ENCODE results near the gene PTCHD1.

PTCHD1 gene

DNA sequence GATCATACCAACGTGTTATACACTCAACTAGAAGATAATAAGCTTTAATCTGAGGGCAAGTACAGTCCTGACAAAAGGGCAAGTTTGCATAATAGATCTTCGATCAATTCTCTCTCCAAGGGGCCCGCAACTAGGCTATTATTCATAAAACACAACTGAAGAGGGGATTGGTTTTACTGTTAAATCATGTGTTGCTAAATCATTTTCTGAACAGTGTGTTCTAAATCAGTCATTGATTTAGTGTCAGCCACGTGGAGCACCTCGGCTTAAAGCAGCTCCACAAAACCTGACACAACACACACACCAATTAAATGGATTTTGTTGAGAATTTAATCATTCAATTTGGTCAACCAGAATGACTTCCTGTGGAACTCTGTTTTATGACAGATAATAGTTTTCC is 61.6 kb downstream of the PTCHD1 start:
- no peak for DNase-seq (ENCODE audit: low read depth, low spot score)

DNA sequence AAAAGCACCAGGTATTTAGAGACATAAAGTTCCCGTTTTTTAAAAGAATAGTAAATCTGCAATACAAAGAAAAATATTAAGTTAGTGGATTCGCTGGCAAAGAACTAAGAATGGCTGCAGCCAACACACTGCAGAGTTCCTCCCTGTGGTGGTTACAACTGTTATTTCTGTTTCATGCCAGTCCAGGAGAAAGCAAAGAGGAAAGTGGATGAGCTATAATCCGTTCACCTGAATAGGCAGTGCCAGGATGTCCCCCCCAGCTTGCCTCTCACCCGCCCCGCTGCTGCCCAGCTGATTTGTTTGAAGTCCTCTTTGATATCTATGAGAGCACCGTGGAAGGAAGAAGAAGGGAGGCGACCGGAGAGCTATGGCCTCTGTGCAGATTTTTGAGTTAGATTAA is 63.9 kb downstream of the PTCHD1 start:
- no peak for DNase-seq (ENCODE audit: low read depth, low spot score)

- DNase-seq (ENCODE audit: low read depth, low spot score): no peak
These were observed 69.2 kb downstream of the PTCHD1 start for GRCh38 chrX:23403849-23404248.

DNA sequence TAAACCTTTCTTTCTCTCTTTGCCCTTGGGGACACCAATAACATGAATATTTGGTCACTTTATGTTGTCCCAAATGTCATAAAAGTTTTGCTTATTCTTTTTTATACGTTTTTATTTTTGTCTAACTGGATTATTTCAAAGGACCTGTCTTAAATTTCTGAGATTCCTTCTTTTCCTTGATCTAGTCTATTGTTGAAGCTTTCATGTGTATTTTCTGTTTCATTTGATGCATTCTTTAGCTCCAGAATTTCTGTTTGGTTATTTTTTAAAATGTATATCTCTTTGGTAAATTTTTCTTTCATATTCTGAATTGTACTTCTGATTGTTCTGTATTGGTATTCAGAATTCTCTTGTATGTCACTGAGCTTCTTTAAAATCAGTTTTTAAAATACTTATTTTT is 88.3 kb downstream of the PTCHD1 start:
- DNase-seq (ENCODE audit: low read depth, low spot score): no peak

DNA sequence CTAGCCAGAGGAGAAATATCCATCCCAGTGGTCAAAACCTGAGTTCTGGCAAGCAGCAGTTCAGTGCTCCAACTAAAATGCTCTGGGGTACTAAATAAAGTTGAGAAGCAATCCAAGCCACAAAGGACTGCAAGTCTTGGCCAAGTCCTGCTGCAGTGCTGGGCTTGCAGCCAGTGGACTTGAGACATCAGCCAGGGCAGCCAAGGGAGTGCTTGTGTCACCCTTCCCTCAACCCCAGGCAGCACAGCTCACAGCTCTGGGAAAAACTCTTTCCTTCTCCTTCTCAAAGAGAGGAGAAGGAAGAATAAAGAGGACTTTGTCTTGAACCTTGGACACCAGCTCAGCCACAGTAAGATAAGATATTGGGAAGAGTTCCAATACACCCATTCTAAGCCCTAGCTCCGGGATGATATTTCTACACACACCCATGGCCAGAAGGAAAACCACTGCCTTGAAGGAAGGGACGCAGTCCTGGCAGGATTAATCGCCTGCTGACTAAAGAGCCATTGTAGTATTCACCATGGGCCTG is 99.8 kb downstream of the PTCHD1 start:
- no peak for DNase-seq (ENCODE audit: low read depth, low spot score)

DNA sequence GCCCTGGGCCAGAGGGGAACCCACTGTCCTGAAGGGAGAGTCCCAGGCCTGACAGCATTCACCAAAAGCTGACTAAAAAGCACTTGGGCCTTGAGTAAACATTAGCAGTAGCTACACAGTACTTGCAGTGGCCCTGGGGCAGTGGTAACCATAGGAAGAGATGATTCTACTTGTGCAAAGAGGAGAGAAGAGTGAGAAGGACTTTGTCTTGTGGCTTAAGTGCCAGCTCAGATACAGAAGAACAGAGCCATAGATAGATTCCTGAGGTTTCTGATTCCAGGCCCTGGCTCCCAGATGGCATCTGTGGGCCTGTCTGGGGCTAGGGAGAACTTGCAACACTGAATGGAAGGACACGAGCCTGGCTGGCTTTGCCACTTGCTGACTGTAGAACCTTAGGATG is 100.5 kb downstream of the PTCHD1 start:
- DNase-seq (ENCODE audit: low read depth, low spot score): no peak

- no peak for DNase-seq (ENCODE audit: low read depth, low spot score)
These were observed 100.9 kb downstream of the PTCHD1 start for GRCh38 chrX:23435575-23435974.

DNA sequence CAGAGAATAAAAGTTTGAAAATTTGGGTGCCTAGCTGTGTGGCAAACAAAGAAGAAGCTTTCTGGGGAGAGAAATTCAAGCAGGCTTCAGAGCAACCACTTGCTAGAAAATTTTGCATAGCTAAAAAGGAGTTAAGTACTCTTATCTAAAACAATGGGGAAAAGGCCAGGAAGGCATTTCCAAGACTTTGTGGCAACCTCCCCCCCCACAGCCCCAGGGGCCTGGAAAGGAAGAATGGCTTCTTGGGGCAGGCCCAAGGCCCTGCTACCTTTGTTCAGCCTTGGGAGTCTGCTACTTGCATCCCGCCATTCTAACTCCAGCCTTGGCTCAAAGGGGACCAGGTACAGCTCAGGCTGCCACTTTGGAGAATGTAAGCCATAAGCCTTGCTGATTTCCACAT is 102.2 kb downstream of the PTCHD1 start:
- DNase-seq (ENCODE audit: low read depth, low spot score): no peak

DNA sequence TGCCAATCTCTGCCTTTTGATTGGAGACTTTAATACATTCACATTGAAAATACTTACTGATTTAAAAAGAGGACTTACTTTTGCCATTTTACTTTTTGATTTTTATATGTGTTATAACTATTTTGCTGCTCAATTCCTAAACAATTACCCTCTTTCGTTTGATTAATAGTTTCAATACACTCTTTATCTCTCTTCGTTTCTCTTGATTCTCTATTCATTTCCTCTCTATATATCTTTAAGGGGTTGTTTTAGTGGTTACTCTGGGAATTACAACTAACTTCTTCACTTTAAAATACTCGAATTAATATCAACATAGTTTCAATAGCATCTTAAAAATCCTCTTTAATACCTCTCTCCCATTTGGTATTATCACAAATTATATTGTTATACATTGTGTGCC is 116.6 kb downstream of the PTCHD1 start:
- DNase-seq (ENCODE audit: low read depth, low spot score): no peak
